SU-DHL-6 (cell line): ENCODE measurements around the gene IMPG1.

Experiments
- CTCF ChIP-seq: fragments of 200-600 bp; sonication (generic); IDR thresholded peaks from one replicate; pipeline ENCODE4 v1.5.1; 2017; ENCODE audit warnings: antibody characterized with exemption, mild to moderate bottlenecking, low read length, moderate library complexity; ENCODE audit not compliant: insufficient read depth, poor library complexity, severe bottlenecking
- EZH2phosphoT487 ChIP-seq: fragments of 200-600 bp; sonication (generic), shearing (Covaris generic); conservative IDR thresholded peaks from 2 replicates; pipeline ENCODE4 v1.6.1; 2018; ENCODE audit warnings: mild to moderate bottlenecking, antibody characterized with exemption, low read length, moderate library complexity, mixed read lengths

- no peak for TF ChIP-seq CTCF
- TF ChIP-seq EZH2phosphoT487 = no peak
Measured at GRCh38 chr6:75931011-75931680, 141.3 kb downstream of the IMPG1 start.
